Mesenchymal stem cell (in vitro differentiated cells and primary cell): ENCODE results near the gene MEIOB.

Experiments used
- DNase-seq: peaks from one replicate; pipeline ENCODE4 v3.0.0-alpha.2; 2013
- H2AFZ ChIP-seq: one replicate; pipeline ENCODE4 v1.6.1; 2013; ENCODE audit warnings: low read depth, mild to moderate bottlenecking, control low read depth, inconsistent platforms, low read length, moderate library complexity
- H2AK5ac ChIP-seq: 2 replicates; pipeline ENCODE4 v1.6.1; 2013; ENCODE audit warnings: low read length, moderate library complexity, mild to moderate bottlenecking, inconsistent platforms; ENCODE audit not compliant: severe bottlenecking
- H2BK120ac ChIP-seq: one replicate; pipeline ENCODE4 v1.6.1; 2013; ENCODE audit warnings: low read depth, mild to moderate bottlenecking, inconsistent platforms, low read length, moderate library complexity
- H2BK12ac ChIP-seq, 2 experiments: one replicate each; pipeline ENCODE4 v1.6.1; 2013; ENCODE audit warnings: inconsistent platforms in 2 of 2, low read length in 2 of 2, mild to moderate bottlenecking in 2 of 2, moderate library complexity in 2 of 2, control low read depth in 1 of 2
- H2BK15ac ChIP-seq: one replicate; pipeline ENCODE4 v1.6.1; 2013; ENCODE audit warnings: mild to moderate bottlenecking, low read depth, inconsistent platforms; ENCODE audit not compliant: poor library complexity, severe bottlenecking
- H2BK5ac ChIP-seq: 2 replicates; pipeline ENCODE4 v1.6.1; 2013; ENCODE audit warnings: low read depth, mild to moderate bottlenecking, low read length, control low read depth, inconsistent platforms; ENCODE audit not compliant: poor library complexity, severe bottlenecking
- H3K14ac ChIP-seq, 2 experiments: one replicate each; pipeline ENCODE4 v1.6.1; 2013; ENCODE audit warnings: inconsistent platforms in 2 of 2, low read length in 2 of 2, control low read depth in 1 of 2, mild to moderate bottlenecking in 1 of 2, moderate library complexity in 1 of 2
- H3K18ac ChIP-seq, 2 experiments: one replicate each; pipeline ENCODE4 v1.6.1; 2013; ENCODE audit warnings: inconsistent platforms in 2 of 2, low read length in 2 of 2, control low read depth in 1 of 2, low read depth in 1 of 2, mild to moderate bottlenecking in 1 of 2
- H3K23ac ChIP-seq, 2 experiments: one replicate each; pipeline ENCODE4 v1.6.1; 2013; ENCODE audit warnings: inconsistent platforms in 2 of 2, low read length in 2 of 2, mild to moderate bottlenecking in 2 of 2, moderate library complexity in 2 of 2, control low read depth in 1 of 2
- H3K27ac ChIP-seq: 2 replicates; pipeline ENCODE4 v1.5.1; 2013; ENCODE audit warnings: mild to moderate bottlenecking, moderate library complexity, low read length, control low read depth, inconsistent platforms; ENCODE audit not compliant: poor library complexity, severe bottlenecking
- H3K27me3 ChIP-seq, 2 experiments: 2 replicates each; pipeline versions ENCODE4 v1.6.1 to v1.7.0; 2013; ENCODE audit warnings: low read length in 2 of 2, mild to moderate bottlenecking in 2 of 2, moderate library complexity in 2 of 2, control low read depth in 1 of 2, inconsistent platforms in 1 of 2; ENCODE audit not compliant: control insufficient read depth in 1 of 2, insufficient read depth in 1 of 2
- H3K36me3 ChIP-seq, 2 experiments: 2 replicates each; pipeline versions ENCODE4 v1.6.1 to v1.7.0; 2013; ENCODE audit warnings: low read length in 2 of 2, control low read depth in 1 of 2, inconsistent platforms in 1 of 2, low read depth in 1 of 2, mild to moderate bottlenecking in 1 of 2; ENCODE audit not compliant: insufficient read depth in 2 of 2, control insufficient read depth in 1 of 2
- H3K4ac ChIP-seq, 2 experiments: one replicate each; pipeline ENCODE4 v1.6.1; 2013; ENCODE audit warnings: inconsistent platforms in 2 of 2, low read length in 2 of 2, mild to moderate bottlenecking in 2 of 2, moderate library complexity in 2 of 2, control low read depth in 1 of 2, low read depth in 1 of 2
- H3K4me1 ChIP-seq: 2 replicates; pipeline ENCODE4 v1.6.1; 2013; ENCODE audit warnings: low read depth, low read length, control low read depth; ENCODE audit not compliant: control insufficient read depth, insufficient read depth
- H3K4me2 ChIP-seq: 2 replicates; pipeline ENCODE4 v1.6.1; 2013; ENCODE audit warnings: low read length, mild to moderate bottlenecking, inconsistent platforms; ENCODE audit not compliant: poor library complexity, severe bottlenecking
- H3K4me3 ChIP-seq, 2 experiments: 2 replicates each; pipeline versions ENCODE4 v1.5.1 to v1.7.0; 2013; ENCODE audit warnings: low read length in 2 of 2, mild to moderate bottlenecking in 2 of 2, control low read depth in 1 of 2, low read depth in 1 of 2; ENCODE audit not compliant: insufficient read depth in 1 of 2
- H3K79me1 ChIP-seq: replicated peaks from 2 replicates; pipeline ENCODE4 v1.6.1; 2013; ENCODE audit warnings: mild to moderate bottlenecking, control low read depth, low read length, inconsistent platforms; ENCODE audit not compliant: poor library complexity, severe bottlenecking
- H3K9ac ChIP-seq: 2 replicates; pipeline ENCODE4 v1.7.0; 2013; ENCODE audit warnings: mild to moderate bottlenecking, low read length, moderate library complexity
- H3K9me3 ChIP-seq: 2 replicates; pipeline ENCODE4 v1.7.0; 2013; ENCODE audit warnings: mild to moderate bottlenecking, low read length; ENCODE audit not compliant: control insufficient read depth
- H4K8ac ChIP-seq: one replicate; pipeline ENCODE4 v1.6.1; 2013; ENCODE audit warnings: inconsistent platforms, mild to moderate bottlenecking, low read length, moderate library complexity
- H4K91ac ChIP-seq: one replicate; pipeline ENCODE4 v1.6.1; 2013; ENCODE audit warnings: mild to moderate bottlenecking, low read length, inconsistent platforms
- WGBS: methylation state at CpG from one replicate; pipeline ENCODE4 v1.1.7; 2013; ENCODE audit warnings: mixed read lengths; 5-methylcytosine and 5-hydroxymethylcytosine counted together

The MEIOB gene

GRCh38 chr16:1909561-1910231, 37.7 kb upstream of the MEIOB start:
- WGBS: 78% methylated on average over 18 of the region's 18 CpGs

GRCh38 chr16:1908983-1909382, 37.0 kb upstream of the MEIOB start:
- 69% methylated on average over 9 of the region's 9 CpGs for WGBS

More at GRCh38 chr16:1909561-1910231, 37.7 kb upstream of the MEIOB start:
- no peaks in the 10 kb centered on the region for H3K9me3 ChIP-seq
- no peak for DNase-seq
- no peak overlapping the region for H3K9ac ChIP-seq
- H3K23ac ChIP-seq: no peak overlapping the region
- H2BK120ac ChIP-seq: no peak overlapping the region
- no peak overlapping the region for H4K91ac ChIP-seq
- H3K4me2 ChIP-seq: no peak overlapping the region
- H3K4me1 ChIP-seq: peaks cover 5% of the 10 kb centered on the region
- no peak overlapping the region for H2AK5ac ChIP-seq
- no peak overlapping the region for H3K4me3 ChIP-seq
- no peak overlapping the region for H3K14ac ChIP-seq
- H3K27ac ChIP-seq: no peak overlapping the region
- H3K79me1 ChIP-seq: no peaks in the 10 kb centered on the region
- H3K4ac ChIP-seq: no peak overlapping the region
- no peak overlapping the region for H2AFZ ChIP-seq
- no peak overlapping the region for H3K18ac ChIP-seq
- H2BK12ac ChIP-seq: no peak overlapping the region
- H3K27me3 ChIP-seq: peaks cover 42 to 68% of the 10 kb centered on the region in 2 experiments
- no peak overlapping the region for H2BK15ac ChIP-seq
- H3K36me3 ChIP-seq: peaks cover 0 to 5% of the 10 kb centered on the region in 2 experiments
- H2BK5ac ChIP-seq: no peak overlapping the region
- no peak overlapping the region for H4K8ac ChIP-seq

GRCh38 chr16:1908184-1908583, 36.2 kb upstream of the MEIOB start:
- no peak overlapping the region for H2BK5ac ChIP-seq
- no peaks in the 10 kb centered on the region for H3K9me3 ChIP-seq
- H3K4ac ChIP-seq: no peak overlapping the region
- no peak overlapping the region for H3K23ac ChIP-seq
- peaks cover 7% of the 10 kb centered on the region for H3K4me1 ChIP-seq
- peaks cover 39 to 67% of the 10 kb centered on the region in 2 experiments for H3K27me3 ChIP-seq
- H3K79me1 ChIP-seq: no peaks in the 10 kb centered on the region
- H2BK120ac ChIP-seq: no peak overlapping the region
- H4K8ac ChIP-seq: no peak overlapping the region
- no peak overlapping the region for H3K4me2 ChIP-seq
- no peak overlapping the region for H2AK5ac ChIP-seq
- no peak overlapping the region for H3K4me3 ChIP-seq
- H2BK15ac ChIP-seq: no peak overlapping the region
- no peak overlapping the region for H3K14ac ChIP-seq
- H3K27ac ChIP-seq: no peak overlapping the region
- H2BK12ac ChIP-seq: no peak overlapping the region
- no peak overlapping the region for H2AFZ ChIP-seq
- DNase-seq: no peak
- H3K36me3 ChIP-seq: peaks cover 0 to 5% of the 10 kb centered on the region in 2 experiments
- no peak overlapping the region for H4K91ac ChIP-seq
- WGBS: 66% methylated on average over 17 of the region's 17 CpGs
- no peak overlapping the region for H3K9ac ChIP-seq
- no peak overlapping the region for H3K18ac ChIP-seq

More at GRCh38 chr16:1908983-1909382, 37.0 kb upstream of the MEIOB start:
- no peak overlapping the region for H3K27ac ChIP-seq
- H3K4me1 ChIP-seq: peaks cover 7% of the 10 kb centered on the region
- H3K14ac ChIP-seq: no peak overlapping the region
- no peak overlapping the region for H3K23ac ChIP-seq
- no peak overlapping the region for H2AK5ac ChIP-seq
- no peak overlapping the region for H3K18ac ChIP-seq
- no peak overlapping the region for H3K4me2 ChIP-seq
- no peaks in the 10 kb centered on the region for H3K9me3 ChIP-seq
- H3K27me3 ChIP-seq: peaks cover 42 to 68% of the 10 kb centered on the region in 2 experiments
- H3K9ac ChIP-seq: no peak overlapping the region
- DNase-seq: no peak
- H3K4ac ChIP-seq: no peak overlapping the region
- H3K4me3 ChIP-seq: no peak overlapping the region
- H3K79me1 ChIP-seq: no peaks in the 10 kb centered on the region
- no peak overlapping the region for H2AFZ ChIP-seq
- no peak overlapping the region for H2BK15ac ChIP-seq
- no peak overlapping the region for H2BK12ac ChIP-seq
- H2BK120ac ChIP-seq: no peak overlapping the region
- H2BK5ac ChIP-seq: no peak overlapping the region
- peaks cover 0 to 5% of the 10 kb centered on the region in 2 experiments for H3K36me3 ChIP-seq
- H4K8ac ChIP-seq: no peak overlapping the region
- H4K91ac ChIP-seq: no peak overlapping the region

GRCh38 chr16:1907226-1907860, 35.4 kb upstream of the MEIOB start:
- H3K18ac ChIP-seq: no peak overlapping the region
- H3K27ac ChIP-seq: no peak overlapping the region
- H2BK120ac ChIP-seq: no peak overlapping the region
- H4K91ac ChIP-seq: no peak overlapping the region
- peaks cover 0 to 5% of the 10 kb centered on the region in 2 experiments for H3K36me3 ChIP-seq
- H2AK5ac ChIP-seq: no peak overlapping the region
- no peak for DNase-seq
- H3K9me3 ChIP-seq: no peaks in the 10 kb centered on the region
- no peak overlapping the region for H3K4me3 ChIP-seq
- no peak overlapping the region for H2BK15ac ChIP-seq
- peaks cover 7% of the 10 kb centered on the region for H3K4me1 ChIP-seq
- peaks cover 39 to 72% of the 10 kb centered on the region in 2 experiments for H3K27me3 ChIP-seq
- H4K8ac ChIP-seq: no peak overlapping the region
- no peak overlapping the region for H2AFZ ChIP-seq
- H3K79me1 ChIP-seq: no peaks in the 10 kb centered on the region
- H3K14ac ChIP-seq: no peak overlapping the region
- H3K9ac ChIP-seq: no peak overlapping the region
- no peak overlapping the region for H2BK12ac ChIP-seq
- H3K4ac ChIP-seq: no peak overlapping the region
- no peak overlapping the region for H3K4me2 ChIP-seq
- no peak overlapping the region for H2BK5ac ChIP-seq
- no peak overlapping the region for H3K23ac ChIP-seq
- 81% methylated on average over 17 of the region's 17 CpGs for WGBS
